ENCODE measurements around the gene RALGAPA2.

- TF ChIP-seq CTCF (IDR thresholded peaks at IDR 0.05 in 2 of 3, conservative IDR thresholded peaks at IDR 0.05 in 1 of 3; ENCODE audit: borderline replicate concordance in 1 of 3, insufficient read depth in 1 of 3, low read depth in 2 of 3, low read length in 2 of 3) (no peak), EZH2 (IDR thresholded peaks at IDR 0.05) (no peak)
Observed at GRCh38 chr20:20638878-20639277, 73.6 kb downstream of the RALGAPA2 start.

Data from HCT116 (cell line).